PC-3 (cell line): ENCODE results near the gene PCDHGB1. TPM values are rescaled to one million over a fixed set of nuclear protein-coding genes. Genes with fewer than 3 reads are reported as not detected.
"Not testable (repeated sequence)": the region's sequence is repeated elsewhere in the genome, so short reads cannot be mapped to it uniquely, and the experiment has no call there.

Experiments used
- ATAC-seq: fragments of 200-7000 bp; cut with Tn5 transposase; 2 replicates; pipeline ENCODE4 v1.9.1; 2020; ENCODE audit warnings: mild to moderate bottlenecking, moderate library complexity
- BruUV-seq: library from RNA; stranded (reverse); fragments of 400-500 nt; replicated peaks from 2 replicates; lab custom pipeline; 2021; lab: Mats Ljungman, UMichigan
- CTCF ChIA-PET: fragments of 300-600 bp; sonication (Branson Sonifier 250); formaldehyde crosslinking; loops from one replicate; lab custom pipeline; 2022; ENCODE audit warnings: antibody characterized with exemption; lab: Charles Lee
- POLR2A ChIA-PET: fragments of 300-600 bp; sonication (Branson Sonifier 250); formaldehyde crosslinking; loops from one replicate; lab custom pipeline; 2022; ENCODE audit warnings: antibody characterized with exemption; ENCODE audit not compliant: unreplicated experiment; lab: Charles Lee
- DNase-seq: peaks from one replicate; pipeline ENCODE4 v3.0.0-alpha.2; 2015
- H2AFZ ChIP-seq: fragments of 300-600 bp; sonication (generic); 2 replicates; pipeline ENCODE4 v1.6.0; 2016; ENCODE audit warnings: antibody characterized with exemption, low read length
- H3F3A ChIP-seq: fragments of 300-600 bp; sonication (generic); one replicate; pipeline ENCODE4 v1.6.0; 2017; ENCODE audit warnings: antibody characterized with exemption, low read length, control low read depth, mild to moderate bottlenecking; ENCODE audit not compliant: unreplicated experiment
- H3K27ac ChIP-seq: fragments of 300-600 bp; sonication (generic); 2 replicates; pipeline ENCODE4 v1.5.1; 2016; ENCODE audit warnings: mild to moderate bottlenecking, low read length
- H3K27me3 ChIP-seq: fragments of 300-600 bp; sonication (generic); 2 replicates; pipeline ENCODE4 v1.6.1; 2016; ENCODE audit warnings: low read length, mixed read lengths
- H3K36me3 ChIP-seq: fragments of 300-600 bp; sonication (generic); 2 replicates; pipeline ENCODE4 v1.6.1; 2016; ENCODE audit warnings: low read depth, mixed run types, low read length, mixed read lengths
- H3K4me1 ChIP-seq: fragments of 300-600 bp; sonication (generic); 2 replicates; pipeline ENCODE4 v1.5.1; 2016; ENCODE audit warnings: low read length; ENCODE audit not compliant: insufficient read depth
- H3K4me2 ChIP-seq: fragments of 300-600 bp; sonication (generic); 2 replicates; pipeline ENCODE4 v1.6.0; 2016; ENCODE audit warnings: low read length
- H3K4me3 ChIP-seq: fragments of 300-600 bp; sonication (generic); 2 replicates; pipeline ENCODE4 v1.5.1; 2016; ENCODE audit warnings: mild to moderate bottlenecking, low read length, mixed read lengths
- H3K79me2 ChIP-seq: fragments of 300-600 bp; sonication (generic); 2 replicates; pipeline ENCODE4 v1.6.1; 2017; ENCODE audit warnings: low read length, mixed read lengths
- H3K9ac ChIP-seq: fragments of 300-600 bp; sonication (generic); 2 replicates; pipeline ENCODE4 v1.6.0; 2016; ENCODE audit warnings: mild to moderate bottlenecking, low read length
- H3K9me2 ChIP-seq: fragments of 300-600 bp; sonication (generic); replicated peaks from 2 replicates; pipeline ENCODE4 v1.6.1; 2016; ENCODE audit warnings: mixed run types, low read length, mixed read lengths
- H3K9me3 ChIP-seq: fragments of 300-600 bp; sonication (generic); 2 replicates; pipeline ENCODE4 v1.6.1; 2016; ENCODE audit warnings: low read length, mixed read lengths
- H4K20me1 ChIP-seq: fragments of 300-600 bp; sonication (generic); 2 replicates; pipeline ENCODE4 v1.6.1; 2016; ENCODE audit warnings: low read length, mixed read lengths
- EZH2 ChIP-seq: fragments of 300-600 bp; sonication (generic); IDR thresholded peaks from one replicate; pipeline ENCODE4 v1.6.1; 2017; ENCODE audit warnings: antibody characterized with exemption, mild to moderate bottlenecking, low read length; ENCODE audit not compliant: unreplicated experiment
- EZH2phosphoT487 ChIP-seq: fragments of 300-600 bp; sonication (generic); IDR thresholded peaks from 2 replicates; pipeline ENCODE4 v1.6.1; 2018; ENCODE audit warnings: mild to moderate bottlenecking, antibody characterized with exemption, low read length, borderline replicate concordance
- intact Hi-C: fragments of 100-400 bp; cut with micrococcal nuclease; formaldehyde crosslinking; loops from 2 replicates; pipeline ENCODE4 v1.9.0; 2023
- total RNA-seq: library from RNA; depleted of rRNA; stranded (reverse); fragments of >200 nt; gene quantifications from 2 replicates; pipeline ENCODE4 v1.2.3, GENCODE V29; 2014
- TF ChIP-seq, protein P1 (sequence below): fragments of 300-600 bp; sonication (generic); conservative IDR thresholded peaks from 2 replicates; pipeline ENCODE4 v1.5.1; 2017; ENCODE audit warnings: antibody characterized with exemption, low read depth, mild to moderate bottlenecking, low read length

Gene PCDHGB1
- total RNA-seq, 1 experiment from 2014 or later = 0.04 TPM

DNA sequence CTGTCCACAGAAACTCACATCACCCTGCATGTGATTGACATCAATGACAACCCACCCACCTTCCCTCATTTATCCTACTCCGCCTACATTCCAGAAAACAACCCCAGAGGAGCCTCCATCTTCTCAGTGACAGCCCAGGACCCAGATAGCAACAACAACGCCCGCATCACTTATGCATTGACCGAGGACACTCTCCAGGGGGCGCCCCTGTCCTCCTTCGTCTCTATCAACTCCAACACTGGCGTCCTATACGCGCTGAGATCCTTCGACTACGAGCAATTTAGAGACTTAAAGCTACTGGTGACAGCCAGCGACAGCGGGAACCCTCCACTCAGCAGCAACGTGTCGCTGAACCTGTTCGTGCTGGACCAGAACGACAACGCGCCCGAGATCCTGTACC lies 4.6 kb upstream of the PCDHGB1 start:
- no peak overlapping the region for H3K4me3 ChIP-seq
- H3K27me3 ChIP-seq = no peaks in the 10 kb centered on the region
- H3K9me3 ChIP-seq = no peaks in the 10 kb centered on the region
- H2AFZ ChIP-seq = no peak overlapping the region
- H3K36me3 ChIP-seq = no peaks in the 10 kb centered on the region
- DNase-seq = no peak
- TF ChIP-seq, protein P1, sequence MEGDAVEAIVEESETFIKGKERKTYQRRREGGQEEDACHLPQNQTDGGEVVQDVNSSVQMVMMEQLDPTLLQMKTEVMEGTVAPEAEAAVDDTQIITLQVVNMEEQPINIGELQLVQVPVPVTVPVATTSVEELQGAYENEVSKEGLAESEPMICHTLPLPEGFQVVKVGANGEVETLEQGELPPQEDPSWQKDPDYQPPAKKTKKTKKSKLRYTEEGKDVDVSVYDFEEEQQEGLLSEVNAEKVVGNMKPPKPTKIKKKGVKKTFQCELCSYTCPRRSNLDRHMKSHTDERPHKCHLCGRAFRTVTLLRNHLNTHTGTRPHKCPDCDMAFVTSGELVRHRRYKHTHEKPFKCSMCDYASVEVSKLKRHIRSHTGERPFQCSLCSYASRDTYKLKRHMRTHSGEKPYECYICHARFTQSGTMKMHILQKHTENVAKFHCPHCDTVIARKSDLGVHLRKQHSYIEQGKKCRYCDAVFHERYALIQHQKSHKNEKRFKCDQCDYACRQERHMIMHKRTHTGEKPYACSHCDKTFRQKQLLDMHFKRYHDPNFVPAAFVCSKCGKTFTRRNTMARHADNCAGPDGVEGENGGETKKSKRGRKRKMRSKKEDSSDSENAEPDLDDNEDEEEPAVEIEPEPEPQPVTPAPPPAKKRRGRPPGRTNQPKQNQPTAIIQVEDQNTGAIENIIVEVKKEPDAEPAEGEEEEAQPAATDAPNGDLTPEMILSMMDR = no peak
- no peaks in the 10 kb centered on the region for H3F3A ChIP-seq
- H3K9me2 ChIP-seq = no peaks in the 10 kb centered on the region
- ChIA-PET CTCF (no interaction called here), POLR2A (no interaction called here)
- H3K27ac ChIP-seq = no peak overlapping the region
- no TSS peak for BruUV-seq
- H3K79me2 ChIP-seq = no peaks in the 10 kb centered on the region
- no peaks in the 10 kb centered on the region for H3K4me1 ChIP-seq
- H3K4me2 ChIP-seq = no peak overlapping the region
- ATAC-seq = no peak
- H3K9ac ChIP-seq = no peak overlapping the region
- H4K20me1 ChIP-seq = no peaks in the 10 kb centered on the region
- intact Hi-C loops = no loop called here

DNA sequence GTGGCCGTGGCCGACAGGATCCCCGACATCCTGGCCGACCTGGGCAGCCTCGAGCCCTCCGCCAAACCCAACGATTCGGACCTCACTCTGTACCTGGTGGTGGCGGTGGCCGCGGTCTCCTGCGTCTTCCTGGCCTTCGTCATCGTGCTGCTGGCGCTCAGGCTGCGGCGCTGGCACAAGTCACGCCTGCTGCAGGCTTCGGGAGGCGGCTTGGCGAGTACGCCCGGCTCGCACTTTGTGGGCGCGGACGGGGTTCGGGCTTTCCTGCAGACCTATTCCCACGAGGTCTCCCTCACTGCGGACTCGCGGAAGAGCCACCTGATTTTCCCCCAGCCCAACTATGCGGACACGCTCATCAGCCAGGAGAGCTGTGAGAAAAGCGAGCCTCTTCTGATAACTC lies 3.9 kb upstream of the PCDHGB1 start:
- H3K4me2 ChIP-seq, H3K27me3 ChIP-seq, H3K36me3 ChIP-seq, H3K9ac ChIP-seq, H3K79me2 ChIP-seq, CTCF ChIA-PET, ATAC-seq, H3K4me1 ChIP-seq, H3K9me3 ChIP-seq, H3F3A ChIP-seq, H3K27ac ChIP-seq, intact Hi-C loops, H4K20me1 ChIP-seq, H3K9me2 ChIP-seq, H3K4me3 ChIP-seq, DNase-seq, BruUV-seq, H2AFZ ChIP-seq: not testable (repeated sequence)
- POLR2A ChIA-PET = interaction anchor here (0.6 kb wide), 1 partner anchor 245 kb away, joined by 4 read pairs; no protein-coding TSS in a partner anchor

DNA sequence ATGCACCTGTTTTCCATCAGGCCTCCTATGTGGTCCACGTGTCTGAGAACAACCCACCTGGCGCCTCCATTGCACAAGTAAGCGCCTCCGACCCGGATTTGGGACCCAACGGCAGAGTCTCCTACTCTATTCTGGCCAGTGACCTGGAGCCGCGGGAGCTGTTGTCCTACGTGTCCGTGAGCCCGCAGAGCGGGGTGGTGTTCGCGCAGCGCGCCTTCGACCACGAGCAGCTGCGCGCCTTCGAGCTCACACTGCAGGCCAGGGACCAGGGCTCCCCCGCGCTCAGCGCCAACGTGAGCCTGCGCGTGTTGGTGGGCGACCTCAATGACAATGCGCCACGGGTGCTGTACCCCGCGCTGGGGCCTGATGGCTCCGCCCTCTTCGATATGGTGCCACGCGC lies 1.7 kb downstream of the PCDHGB1 start:
- intact Hi-C loops = no loop called here
- no peaks in the 10 kb centered on the region for H3K9me2 ChIP-seq
- no peak overlapping the region for H3K4me2 ChIP-seq
- no peak overlapping the region for H3K9ac ChIP-seq
- H3K9me3 ChIP-seq = no peaks in the 10 kb centered on the region
- no peaks in the 10 kb centered on the region for H4K20me1 ChIP-seq
- TF ChIP-seq EZH2 (no peak), EZH2phosphoT487 (no peak)
- TF ChIP-seq, protein P1 = no peak
- no peaks in the 10 kb centered on the region for H3F3A ChIP-seq
- H3K4me1 ChIP-seq = no peaks in the 10 kb centered on the region
- DNase-seq = no peak
- H3K27ac ChIP-seq = no peak overlapping the region
- H3K79me2 ChIP-seq = no peaks in the 10 kb centered on the region
- no peak for ATAC-seq
- CTCF ChIA-PET = no interaction called here
- H3K4me3 ChIP-seq = no peak overlapping the region
- H3K36me3 ChIP-seq = no peaks in the 10 kb centered on the region
- no peaks in the 10 kb centered on the region for H3K27me3 ChIP-seq
- no TSS peak for BruUV-seq
- POLR2A ChIA-PET = no interaction called here
- H2AFZ ChIP-seq = no peak overlapping the region
